IPS DF 6.9 (cell line): ENCODE data around the gene FAM149A.

Source experiments
- DNase-seq: peaks from one replicate; pipeline ENCODE4 v3.0.0-alpha.2; 2013; ENCODE audit warnings: low read depth, low spot score
- H3K27ac ChIP-seq: one replicate; pipeline ENCODE4 v1.5.1; 2013; ENCODE audit warnings: low read length, control low read depth
- H3K27me3 ChIP-seq: 2 replicates; pipeline ENCODE4 v1.6.1; 2013; ENCODE audit warnings: mild to moderate bottlenecking, low read length; ENCODE audit not compliant: control insufficient read depth, insufficient read depth
- H3K36me3 ChIP-seq: 2 replicates; pipeline ENCODE4 v1.6.1; 2013; ENCODE audit warnings: low read length; ENCODE audit not compliant: control insufficient read depth, insufficient read depth
- H3K4me1 ChIP-seq: 2 replicates; pipeline ENCODE4 v1.6.1; 2013; ENCODE audit warnings: low read length; ENCODE audit not compliant: control insufficient read depth, insufficient read depth
- H3K4me3 ChIP-seq: 2 replicates; pipeline ENCODE4 v1.5.1; 2013; ENCODE audit warnings: mild to moderate bottlenecking, low read length
- H3K9me3 ChIP-seq: 2 replicates; pipeline ENCODE4 v1.6.1; 2013; ENCODE audit warnings: low read length, inconsistent platforms; ENCODE audit not compliant: control insufficient read depth, insufficient read depth
- WGBS: extraction: QIAGEN DNeasy Blood & Tissue Kit; methylation state at CpG from one replicate; pipeline ENCODE4 v1.1.7; 2013; ENCODE audit warnings: mixed read lengths, missing lambda C conversion rate; ENCODE audit not compliant: insufficient read length, insufficient coverage; 5-methylcytosine and 5-hydroxymethylcytosine counted together

The FAM149A gene

DNA sequence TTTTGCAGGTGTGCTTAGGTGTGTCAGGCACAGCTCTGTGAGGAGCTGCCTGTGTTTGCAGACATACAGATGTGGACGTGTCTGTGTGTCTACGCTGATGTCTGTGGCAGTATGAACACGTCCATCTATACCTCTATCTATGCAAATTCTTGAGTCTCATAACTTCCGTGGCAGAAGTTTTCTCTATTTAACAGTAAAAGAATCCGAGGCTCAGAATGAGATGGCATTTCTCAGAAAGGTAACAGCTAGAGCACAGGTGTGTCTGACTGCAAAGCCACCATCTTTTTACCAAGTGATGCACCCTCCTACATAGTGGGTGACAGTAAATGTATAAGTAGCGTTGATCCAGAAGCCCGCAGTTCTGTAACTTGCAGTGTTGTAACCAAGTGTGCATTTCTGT lies 47.0 kb downstream of the FAM149A start:
- Histone ChIP-seq H3K27ac (no peak overlapping the region), H3K36me3 (no peaks in the 10 kb centered on the region), H3K27me3 (no peaks in the 10 kb centered on the region), H3K9me3 (no peaks in the 10 kb centered on the region), H3K4me1 (no peaks in the 10 kb centered on the region), H3K4me3 (no peak overlapping the region)
- WGBS, result no CpG with 5 or more reads among the region's 7 CpGs
- DNase-seq, result no peak

- Histone ChIP-seq H3K4me1 (no peaks in the 10 kb centered on the region; the same call in 1 of the 2 replicates), H3K27me3 (no peaks in the 10 kb centered on the region; the same call in 1 of the 2 replicates), H3K9me3 (no peaks in the 10 kb centered on the region), H3K27ac (no peak overlapping the region), H3K4me3 (no peak overlapping the region), H3K36me3 (peaks cover 6% of the 10 kb centered on the region)
- no peak for DNase-seq
- WGBS, result no CpG with 5 or more reads among the region's 17 CpGs
These were observed 53.7 kb downstream of the FAM149A start for GRCh38 chr4:186158021-186158813.

DNA sequence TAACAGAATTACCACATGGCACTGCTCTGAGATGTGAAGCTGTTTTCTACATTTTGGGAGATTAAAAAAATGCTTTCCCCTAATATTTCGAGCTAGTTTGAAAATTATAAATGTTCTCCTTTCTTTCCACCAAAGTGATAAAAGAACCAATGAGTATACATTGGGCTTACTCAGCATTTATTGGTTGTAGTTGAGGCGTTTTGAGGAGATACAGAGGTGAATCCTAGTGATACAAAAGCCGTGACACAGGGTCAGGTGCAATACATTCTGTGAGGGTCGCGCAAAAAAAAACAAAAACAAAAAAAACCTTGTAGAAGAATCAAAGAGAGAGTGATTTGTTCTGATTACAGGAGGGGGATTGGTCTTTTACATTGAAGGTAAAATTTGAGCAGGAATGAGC lies 54.5 kb downstream of the FAM149A start:
- Histone ChIP-seq H3K4me1 (no peaks in the 10 kb centered on the region; the same call in 1 of the 2 replicates), H3K9me3 (no peaks in the 10 kb centered on the region), H3K27me3 (no peaks in the 10 kb centered on the region; the same call in 1 of the 2 replicates), H3K4me3 (no peak overlapping the region), H3K27ac (no peak overlapping the region), H3K36me3 (peaks cover 6% of the 10 kb centered on the region)
- no peak for DNase-seq
- no CpG with 5 or more reads among the region's 5 CpGs for WGBS

DNA sequence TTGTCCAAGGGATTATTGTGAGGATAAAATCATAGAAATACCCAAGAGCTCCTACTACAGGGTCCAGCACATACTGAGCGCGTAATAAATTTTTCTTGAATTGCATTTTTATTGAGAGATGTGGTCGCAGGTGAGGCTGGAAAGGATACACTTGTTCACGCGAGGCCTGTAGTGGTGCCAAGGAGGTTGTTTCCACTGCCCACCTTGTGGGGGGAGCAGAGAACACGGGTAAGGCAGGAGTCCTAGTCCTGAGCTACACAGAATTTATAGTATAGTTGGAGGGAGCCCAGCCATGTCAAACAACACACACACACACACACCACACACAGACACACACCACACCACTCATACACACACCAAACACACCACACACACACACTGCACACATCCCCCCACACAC lies 55.1 kb downstream of the FAM149A start:
- WGBS, result no CpG with 5 or more reads among the region's 6 CpGs
- Histone ChIP-seq H3K27me3 (no peaks in the 10 kb centered on the region; the same call in 1 of the 2 replicates), H3K4me3 (no peak overlapping the region), H3K27ac (no peak overlapping the region), H3K36me3 (peaks cover 6% of the 10 kb centered on the region), H3K9me3 (no peaks in the 10 kb centered on the region), H3K4me1 (no peaks in the 10 kb centered on the region; the same call in 1 of the 2 replicates)
- DNase-seq, result no peak

DNA sequence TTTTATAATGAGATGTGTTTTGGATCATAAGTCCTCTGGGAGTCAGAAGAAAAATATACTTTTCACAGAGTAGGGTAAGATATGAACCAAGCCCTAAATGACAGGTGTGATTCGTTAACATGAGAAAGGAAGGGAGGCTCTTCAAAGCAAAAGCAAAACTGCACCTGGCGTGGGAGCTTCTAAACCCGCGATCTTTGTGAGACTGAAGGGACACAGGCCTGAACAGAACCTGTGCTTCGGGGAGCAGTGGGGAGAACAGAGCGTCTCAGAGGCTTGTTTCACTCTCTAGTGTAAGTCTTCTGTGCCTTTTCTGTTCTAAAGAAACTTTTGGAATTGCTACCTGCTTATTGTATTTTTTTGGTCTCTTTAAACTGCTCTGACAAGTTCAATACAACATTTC lies 56.6 kb downstream of the FAM149A start:
- no CpG with 5 or more reads among the region's 6 CpGs for WGBS
- H3K4me3 ChIP-seq, result no peak overlapping the region
- no peaks in the 10 kb centered on the region; the same call in 1 of the 2 replicates for H3K27me3 ChIP-seq
- no peak for DNase-seq
- no peak overlapping the region for H3K27ac ChIP-seq
- peaks cover 6% of the 10 kb centered on the region for H3K36me3 ChIP-seq
- no peaks in the 10 kb centered on the region; the same call in 1 of the 2 replicates for H3K4me1 ChIP-seq
- H3K9me3 ChIP-seq, result no peaks in the 10 kb centered on the region

DNA sequence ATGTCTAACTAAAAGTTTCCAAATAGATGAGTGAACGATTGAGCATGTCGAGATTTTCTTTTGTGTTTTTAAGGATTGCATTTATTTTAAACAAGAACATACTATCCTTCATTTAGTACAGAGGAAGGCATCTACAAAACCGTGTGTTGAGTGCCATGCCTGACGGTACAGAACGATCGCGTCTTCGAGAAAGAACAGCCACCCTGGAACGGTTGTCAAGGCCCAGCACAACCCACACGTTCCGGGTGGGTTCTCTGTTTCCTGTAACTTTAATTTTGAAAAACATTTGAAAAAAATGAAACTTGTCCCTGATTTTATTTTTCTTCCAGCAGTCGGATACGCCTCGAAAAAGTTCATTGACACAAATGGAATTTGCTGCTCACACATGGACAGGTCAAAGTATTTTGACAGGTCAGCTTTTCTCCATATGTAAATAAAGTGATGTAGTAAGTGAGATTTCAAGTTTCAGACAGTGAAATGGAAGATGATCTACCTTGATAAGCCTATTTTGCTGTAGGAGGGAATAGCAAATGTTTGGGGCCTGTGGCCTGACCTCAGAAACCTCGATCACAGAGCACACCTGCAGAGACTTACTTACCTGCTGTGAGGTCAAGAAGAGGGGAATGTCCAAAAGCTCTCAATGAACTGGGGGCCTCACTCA lies 62.5 kb downstream of the FAM149A start:
- Histone ChIP-seq H3K4me3 (no peak overlapping the region), H3K27me3 (no peaks in the 10 kb centered on the region), H3K27ac (no peak overlapping the region), H3K9me3 (no peaks in the 10 kb centered on the region), H3K36me3 (no peaks in the 10 kb centered on the region), H3K4me1 (no peaks in the 10 kb centered on the region)
- no CpG with 5 or more reads among the region's 15 CpGs for WGBS
- no peak for DNase-seq

- no peaks in the 10 kb centered on the region for H3K9me3 ChIP-seq
- WGBS, result no CpG with 5 or more reads among the region's 5 CpGs
- DNase-seq, result no peak
These were observed 63.1 kb downstream of the FAM149A start for GRCh38 chr4:186167605-186168004.

GRCh38 chr4:186168750-186169149 lies 64.2 kb downstream of the FAM149A start:
- Histone ChIP-seq H3K27ac (no peak overlapping the region), H3K9me3 (no peaks in the 10 kb centered on the region), H3K36me3 (no peaks in the 10 kb centered on the region), H3K27me3 (no peaks in the 10 kb centered on the region), H3K4me3 (no peak overlapping the region), H3K4me1 (no peaks in the 10 kb centered on the region)
- no peak for DNase-seq
- no CpG with 5 or more reads among the region's 9 CpGs for WGBS

More at GRCh38 chr4:186167605-186168004, 63.1 kb downstream of the FAM149A start:
- H3K36me3 ChIP-seq, result no peaks in the 10 kb centered on the region
- no peak overlapping the region for H3K27ac ChIP-seq
- H3K27me3 ChIP-seq, result no peaks in the 10 kb centered on the region
- H3K4me3 ChIP-seq, result no peak overlapping the region
- H3K4me1 ChIP-seq, result no peaks in the 10 kb centered on the region

DNA sequence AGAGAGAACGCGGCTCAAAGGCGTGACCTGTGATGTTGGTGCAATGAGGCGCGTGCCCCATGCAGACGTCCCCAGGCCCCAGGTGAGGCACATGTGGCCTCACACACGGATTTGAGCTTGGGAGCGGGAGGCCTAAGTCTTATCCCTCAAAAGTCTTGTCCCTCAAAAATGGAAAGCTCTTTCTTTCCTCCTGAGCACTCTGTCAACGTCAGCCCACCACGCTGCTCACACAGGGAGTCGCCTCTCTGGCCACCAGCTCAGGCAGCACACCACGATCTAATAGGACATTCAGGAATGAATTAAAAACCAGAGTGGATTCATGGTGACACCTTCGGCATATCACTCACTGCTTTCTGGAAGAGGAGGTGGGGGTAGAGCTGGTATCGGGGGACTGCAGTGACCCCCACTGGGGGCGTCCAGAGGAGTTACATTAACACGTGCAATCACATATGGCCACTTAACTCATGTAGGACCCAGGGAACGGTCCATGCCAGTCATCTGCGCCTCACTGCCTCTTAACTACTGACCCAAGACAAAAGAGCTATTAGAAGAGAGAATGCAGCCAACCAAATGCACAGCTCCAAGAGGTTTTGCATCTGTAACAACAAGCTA lies 64.9 kb downstream of the FAM149A start:
- Histone ChIP-seq H3K27ac (no peak overlapping the region), H3K9me3 (no peaks in the 10 kb centered on the region), H3K27me3 (no peaks in the 10 kb centered on the region), H3K36me3 (no peaks in the 10 kb centered on the region), H3K4me3 (no peak overlapping the region), H3K4me1 (no peaks in the 10 kb centered on the region)
- no CpG with 5 or more reads among the region's 18 CpGs for WGBS
- no peak for DNase-seq

- Histone ChIP-seq H3K36me3 (no peaks in the 10 kb centered on the region), H3K4me3 (no peak overlapping the region), H3K27ac (no peak overlapping the region), H3K27me3 (no peaks in the 10 kb centered on the region), H3K4me1 (no peaks in the 10 kb centered on the region), H3K9me3 (no peaks in the 10 kb centered on the region)
- no peak for DNase-seq
- WGBS, result no CpG with 5 or more reads among the region's 16 CpGs
These were observed 65.7 kb downstream of the FAM149A start for GRCh38 chr4:186169945-186170802.
